Stimulated activated naive B cell treated with anti-CD40 and anti-IgM and Interleukin-4, amounts not matched to agents 10 μg/mL and 1 μg/mL and 100 μg/mL, for 72 hours (primary cell): ENCODE measurements around the gene USP6NL.

Experiments used
- ATAC-seq, 2 donors: fragments of 150-1000 bp; cut with Tn5 transposase; replicated peaks; 2 replicates each; pipeline ENCODE4 v1.10.0; 2021; ENCODE audit warnings: moderate library complexity in 1 of 2
- DNase-seq: peaks from one replicate; pipeline ENCODE4 v3.0.0; 2021
- H3K27ac Mint-ChIP-seq: one replicate; pipeline ENCODE4 v1.8.0; 2022; ENCODE audit warnings: mild to moderate bottlenecking, mixed read lengths
- H3K27me3 Mint-ChIP-seq, 2 donors: one replicate each; pipeline ENCODE4 v1.8.0; 2022; ENCODE audit warnings: mixed read lengths in 2 of 2
- H3K36me3 Mint-ChIP-seq, 2 donors: one replicate each; pipeline ENCODE4 v1.8.0; 2022; ENCODE audit warnings: mixed read lengths in 2 of 2, mild to moderate bottlenecking in 1 of 2
- H3K4me1 Mint-ChIP-seq, 2 donors: one replicate each; pipeline ENCODE4 v1.8.0; 2022; ENCODE audit warnings: mixed read lengths in 2 of 2, mild to moderate bottlenecking in 1 of 2
- H3K4me3 Mint-ChIP-seq, 2 donors: one replicate each; pipeline ENCODE4 v1.8.0; 2022; ENCODE audit warnings: mild to moderate bottlenecking in 2 of 2, mixed read lengths in 2 of 2, moderate library complexity in 1 of 2
- H3K9me3 Mint-ChIP-seq, 2 donors: one replicate each; pipeline ENCODE4 v1.8.0; 2022; ENCODE audit warnings: mixed read lengths in 2 of 2, mild to moderate bottlenecking in 1 of 2

Gene USP6NL

DNA sequence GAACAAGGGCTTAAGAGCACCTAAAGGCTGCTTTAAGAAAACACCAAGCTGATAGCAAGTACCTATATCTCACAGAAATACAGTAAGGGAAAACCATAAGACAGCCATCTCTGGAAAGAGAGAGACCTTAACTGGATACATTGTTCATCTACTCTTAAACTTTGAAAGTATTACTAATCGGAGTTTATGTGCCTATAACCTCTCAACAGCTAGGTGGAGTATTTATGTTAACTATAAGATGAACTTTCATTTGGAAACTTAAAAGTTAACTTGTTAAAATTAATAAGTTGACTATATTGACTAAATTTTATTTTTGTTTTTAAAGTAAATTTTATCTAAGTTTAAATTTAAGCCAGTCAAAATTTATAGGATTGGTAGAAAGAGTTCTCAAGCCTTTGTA lies 90.6 kb downstream of the USP6NL start:
- DNase-seq, result no peak
- no peak for ATAC-seq
- H3K4me1 Mint-ChIP-seq, result peaks cover 25 to 37% of the 10 kb centered on the region in 2 donors
- H3K27ac Mint-ChIP-seq, result no peak overlapping the region
- no peak overlapping the region for H3K4me3 Mint-ChIP-seq
- peaks cover 9 to 24% of the 10 kb centered on the region in 2 donors for H3K36me3 Mint-ChIP-seq
- H3K9me3 Mint-ChIP-seq, result no peaks in the 10 kb centered on the region
- no peaks in the 10 kb centered on the region for H3K27me3 Mint-ChIP-seq

- DNase-seq, result no peak
- Mint-ChIP-seq H3K4me1 (peaks cover 30 to 42% of the 10 kb centered on the region in 2 donors), H3K4me3 (peak overlapping the region; percentile 11 to 36), H3K27me3 (no peaks in the 10 kb centered on the region), H3K27ac (peak overlapping the region; percentile 72), H3K9me3 (no peaks in the 10 kb centered on the region), H3K36me3 (peaks cover 8 to 18% of the 10 kb centered on the region in 2 donors)
- peak; percentile 53 to 72 for ATAC-seq
Measured at GRCh38 chr10:11517150-11517549, 94.3 kb downstream of the USP6NL start.

GRCh38 chr10:11516431-11516746 lies 95.1 kb downstream of the USP6NL start:
- Mint-ChIP-seq H3K4me3 (peak overlapping the region; percentile 37 to 46), H3K4me1 (peaks cover 32 to 43% of the 10 kb centered on the region in 2 donors), H3K27ac (peak overlapping the region; percentile 56), H3K9me3 (no peaks in the 10 kb centered on the region), H3K36me3 (peaks cover 9 to 15% of the 10 kb centered on the region in 2 donors), H3K27me3 (no peaks in the 10 kb centered on the region)
- ATAC-seq (peak; percentile 79 to 82), DNase-seq (no peak)

DNA sequence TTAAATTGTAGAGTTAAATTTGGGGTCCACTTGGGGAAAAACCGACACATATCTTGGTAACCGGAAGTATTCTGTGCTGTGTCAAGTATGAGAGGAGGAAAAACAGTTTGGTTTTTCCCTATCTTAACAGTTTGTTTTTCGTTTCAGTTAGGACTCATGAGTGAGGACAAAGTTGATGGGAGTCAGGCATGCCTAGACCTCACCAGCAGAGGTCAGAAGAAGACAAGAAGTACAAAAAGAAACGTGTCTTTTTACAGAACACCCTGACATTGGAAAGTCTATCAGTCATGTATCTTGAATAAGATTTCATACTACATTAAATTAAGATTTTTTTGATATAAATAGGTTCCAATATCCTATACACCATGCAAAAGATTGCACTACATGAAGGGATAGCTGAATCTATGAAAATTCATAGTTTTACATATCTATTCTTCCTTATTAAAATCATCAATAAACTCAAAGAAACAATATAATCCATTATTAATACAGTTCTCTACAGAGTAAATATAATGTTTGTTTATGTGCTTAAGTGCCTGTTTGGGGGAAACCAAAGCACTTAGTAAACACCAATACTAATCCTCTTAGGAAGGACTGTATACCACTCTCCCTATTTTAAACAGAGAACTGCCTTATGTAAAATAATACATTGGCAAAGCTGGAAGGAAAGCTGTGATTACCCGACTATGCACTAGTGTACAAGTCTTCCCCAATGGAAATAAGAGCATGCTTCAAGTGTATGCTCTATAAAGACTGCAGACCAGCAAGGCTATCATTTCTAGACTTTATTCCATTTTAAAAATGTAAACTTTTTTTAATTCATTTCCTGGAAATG lies 95.6 kb downstream of the USP6NL start:
- peaks cover 9 to 15% of the 10 kb centered on the region in 2 donors for H3K36me3 Mint-ChIP-seq
- H3K27ac Mint-ChIP-seq, result peak overlapping the region; percentile 56
- H3K9me3 Mint-ChIP-seq, result no peaks in the 10 kb centered on the region
- no peaks in the 10 kb centered on the region for H3K27me3 Mint-ChIP-seq
- no peak for DNase-seq
- H3K4me1 Mint-ChIP-seq, result peaks cover 34 to 42% of the 10 kb centered on the region in 2 donors
- ATAC-seq, result peak; percentile 80 to 83
- no peak overlapping the region for H3K4me3 Mint-ChIP-seq

- DNase-seq (no peak), ATAC-seq (no peak)
- no peaks in the 10 kb centered on the region for H3K27me3 Mint-ChIP-seq
- peaks cover 35 to 47% of the 10 kb centered on the region in 2 donors for H3K4me1 Mint-ChIP-seq
- peaks cover 4 to 12% of the 10 kb centered on the region in 2 donors for H3K36me3 Mint-ChIP-seq
- H3K9me3 Mint-ChIP-seq, result no peaks in the 10 kb centered on the region
- H3K4me3 Mint-ChIP-seq, result no peak overlapping the region
- no peak overlapping the region for H3K27ac Mint-ChIP-seq
Measured at GRCh38 chr10:11513727-11514126, 97.7 kb downstream of the USP6NL start.

DNA sequence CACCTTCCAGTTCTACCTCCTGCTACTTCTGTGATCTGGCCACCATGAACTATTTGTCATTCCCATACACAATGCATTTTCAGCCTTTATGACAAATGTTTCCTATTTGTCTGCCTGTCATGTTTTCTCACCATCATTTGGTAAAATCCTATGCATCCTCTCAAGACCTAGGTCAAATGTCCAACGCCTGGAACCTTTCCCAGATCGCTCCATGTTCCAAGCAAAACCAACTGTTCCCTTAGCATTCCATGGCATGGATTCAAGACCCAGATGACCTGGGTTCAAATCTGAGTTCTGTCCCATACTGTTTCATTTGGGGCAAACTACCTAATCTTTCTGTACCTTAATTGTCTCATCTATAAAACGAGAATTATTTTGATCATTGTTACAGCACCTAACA lies 98.9 kb downstream of the USP6NL start:
- no peak overlapping the region for H3K27ac Mint-ChIP-seq
- H3K4me1 Mint-ChIP-seq, result peaks cover 32 to 49% of the 10 kb centered on the region in 2 donors
- no peaks in the 10 kb centered on the region for H3K27me3 Mint-ChIP-seq
- DNase-seq (no peak), ATAC-seq (no peak)
- H3K36me3 Mint-ChIP-seq, result peaks cover 4 to 16% of the 10 kb centered on the region in 2 donors
- H3K9me3 Mint-ChIP-seq, result no peaks in the 10 kb centered on the region
- H3K4me3 Mint-ChIP-seq, result no peak overlapping the region

DNA sequence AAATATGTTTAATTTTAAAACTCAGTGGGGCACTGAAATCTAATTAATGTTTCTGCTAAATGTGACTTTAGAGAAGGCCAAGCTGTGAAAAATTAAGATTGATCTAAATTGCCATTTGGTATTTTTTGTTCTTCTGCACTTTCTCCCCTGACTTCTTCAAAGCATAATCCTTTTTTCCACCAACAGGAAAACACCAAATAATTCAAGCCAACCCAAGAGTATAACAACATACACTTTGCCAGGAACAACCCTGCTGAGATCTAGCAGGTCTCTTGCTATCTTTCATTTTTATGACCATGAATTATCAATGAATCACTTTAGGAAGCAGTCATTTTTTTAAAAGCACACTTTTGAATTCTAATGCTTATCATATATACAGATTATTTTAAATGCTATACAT lies 100.1 kb downstream of the USP6NL start:
- Mint-ChIP-seq H3K36me3 (peaks cover 8 to 21% of the 10 kb centered on the region in 2 donors), H3K4me1 (peaks cover 22 to 42% of the 10 kb centered on the region in 2 donors), H3K9me3 (no peaks in the 10 kb centered on the region), H3K27ac (no peak overlapping the region), H3K4me3 (no peak overlapping the region), H3K27me3 (no peaks in the 10 kb centered on the region)
- DNase-seq (no peak), ATAC-seq (no peak)

GRCh38 chr10:11510736-11511135 lies 100.7 kb downstream of the USP6NL start:
- Mint-ChIP-seq H3K36me3 (peaks cover 8 to 21% of the 10 kb centered on the region in 2 donors), H3K9me3 (no peaks in the 10 kb centered on the region), H3K4me1 (peaks cover 26 to 44% of the 10 kb centered on the region in 2 donors), H3K4me3 (no peak overlapping the region), H3K27ac (no peak overlapping the region), H3K27me3 (no peaks in the 10 kb centered on the region)
- no peak for DNase-seq
- ATAC-seq, result no peak

GRCh38 chr10:11510281-11510680 lies 101.2 kb downstream of the USP6NL start:
- ATAC-seq (no peak), DNase-seq (no peak)
- H3K9me3 Mint-ChIP-seq, result no peaks in the 10 kb centered on the region
- no peak overlapping the region for H3K4me3 Mint-ChIP-seq
- H3K4me1 Mint-ChIP-seq, result peaks cover 23 to 44% of the 10 kb centered on the region in 2 donors
- peak overlapping the region; percentile 68 for H3K27ac Mint-ChIP-seq
- H3K36me3 Mint-ChIP-seq, result peaks cover 8 to 21% of the 10 kb centered on the region in 2 donors
- no peaks in the 10 kb centered on the region for H3K27me3 Mint-ChIP-seq

- Mint-ChIP-seq H3K36me3 (peaks cover 10 to 25% of the 10 kb centered on the region in 2 donors), H3K4me3 (no peak overlapping the region), H3K9me3 (no peaks in the 10 kb centered on the region), H3K27me3 (no peaks in the 10 kb centered on the region), H3K27ac (no peak overlapping the region), H3K4me1 (peaks cover 32 to 49% of the 10 kb centered on the region in 2 donors)
- ATAC-seq (no peak), DNase-seq (no peak)
Measured at GRCh38 chr10:11509036-11509435, 102.4 kb downstream of the USP6NL start.

GRCh38 chr10:11506247-11506789 lies 105.1 kb downstream of the USP6NL start:
- no peaks in the 10 kb centered on the region for H3K9me3 Mint-ChIP-seq
- no peak for DNase-seq
- no peak overlapping the region for H3K4me3 Mint-ChIP-seq
- peak overlapping the region; percentile 93 for H3K27ac Mint-ChIP-seq
- no peaks in the 10 kb centered on the region for H3K27me3 Mint-ChIP-seq
- peaks cover 25 to 36% of the 10 kb centered on the region in 2 donors for H3K4me1 Mint-ChIP-seq
- peaks cover 7 to 28% of the 10 kb centered on the region in 2 donors for H3K36me3 Mint-ChIP-seq
- ATAC-seq, result no peak

- no peaks in the 10 kb centered on the region for H3K9me3 Mint-ChIP-seq
- peak overlapping the region; percentile 93 for H3K27ac Mint-ChIP-seq
- H3K36me3 Mint-ChIP-seq, result peaks cover 7 to 28% of the 10 kb centered on the region in 2 donors
- DNase-seq (peak; percentile 23), ATAC-seq (peak; percentile 91 to 98)
- no peaks in the 10 kb centered on the region for H3K27me3 Mint-ChIP-seq
- peaks cover 24 to 36% of the 10 kb centered on the region in 2 donors for H3K4me1 Mint-ChIP-seq
- H3K4me3 Mint-ChIP-seq, result peak overlapping the region in 1 of 2 donors; percentile 10
Measured at GRCh38 chr10:11505639-11506038, 105.8 kb downstream of the USP6NL start.

DNA sequence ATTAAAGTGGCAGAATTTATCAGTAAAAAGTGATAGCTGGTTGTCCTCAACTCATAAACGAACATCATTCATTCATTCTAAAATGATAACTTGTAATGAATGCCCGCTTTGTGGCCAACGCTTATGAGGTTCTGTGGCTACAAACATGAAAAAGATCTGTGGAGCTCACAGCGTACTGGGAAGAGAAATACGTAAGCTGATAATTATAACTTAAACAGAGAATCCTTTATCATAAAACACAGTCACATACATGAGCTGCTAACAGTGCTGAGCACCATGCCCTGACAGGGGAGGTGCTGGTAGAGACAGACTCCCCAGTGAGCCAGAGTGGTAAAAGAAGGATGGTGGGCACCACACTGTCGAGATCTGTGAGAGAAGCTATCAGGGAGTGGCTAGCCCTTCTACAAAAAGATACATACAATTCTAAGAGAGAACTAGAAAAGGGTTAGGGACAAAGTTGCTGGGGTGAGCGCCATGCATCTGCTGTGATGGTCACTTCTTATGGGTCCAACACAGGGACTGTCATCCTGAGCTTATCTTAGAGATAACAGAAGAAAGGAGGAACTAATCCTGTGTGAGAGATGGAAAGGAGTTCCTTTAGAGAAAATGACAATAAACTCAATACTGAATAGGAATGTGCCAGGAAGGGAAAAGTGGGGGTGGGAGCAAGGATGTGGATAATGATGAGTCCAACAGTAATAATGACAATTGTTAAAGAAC lies 106.7 kb downstream of the USP6NL start:
- DNase-seq (no peak), ATAC-seq (no peak)
- Mint-ChIP-seq H3K9me3 (no peaks in the 10 kb centered on the region), H3K27ac (peak overlapping the region; percentile 82), H3K4me3 (peak overlapping the region in 1 of 2 donors; percentile 21), H3K36me3 (peaks cover 7 to 23% of the 10 kb centered on the region in 2 donors), H3K4me1 (peaks cover 21 to 37% of the 10 kb centered on the region in 2 donors), H3K27me3 (no peaks in the 10 kb centered on the region)

GRCh38 chr10:11501600-11501999 lies 109.8 kb downstream of the USP6NL start:
- Mint-ChIP-seq H3K36me3 (peaks cover 6 to 22% of the 10 kb centered on the region in 2 donors), H3K27ac (no peak overlapping the region)
- ATAC-seq, result no peak

More at GRCh38 chr10:11501600-11501999, 109.8 kb downstream of the USP6NL start:
- Mint-ChIP-seq H3K27me3 (no peaks in the 10 kb centered on the region), H3K9me3 (no peaks in the 10 kb centered on the region), H3K4me3 (no peak overlapping the region), H3K4me1 (peaks cover 23 to 27% of the 10 kb centered on the region in 2 donors)
- no peak for DNase-seq
